HG02763 (cell line): ENCODE results near the gene SRSF7.
"Not testable (repeated sequence)": the region's sequence is repeated elsewhere in the genome, so short reads cannot be mapped to it uniquely, and the experiment has no call there.

ENCODE experiments used
- ATAC-seq: cut with Tn5 transposase; IDR thresholded peaks from one replicate; pipeline ENCODE4 v1.9.1; 2021; ENCODE audit warnings: mild to moderate bottlenecking, moderate library complexity; ENCODE audit not compliant: unreplicated experiment

SRSF7 gene

DNA sequence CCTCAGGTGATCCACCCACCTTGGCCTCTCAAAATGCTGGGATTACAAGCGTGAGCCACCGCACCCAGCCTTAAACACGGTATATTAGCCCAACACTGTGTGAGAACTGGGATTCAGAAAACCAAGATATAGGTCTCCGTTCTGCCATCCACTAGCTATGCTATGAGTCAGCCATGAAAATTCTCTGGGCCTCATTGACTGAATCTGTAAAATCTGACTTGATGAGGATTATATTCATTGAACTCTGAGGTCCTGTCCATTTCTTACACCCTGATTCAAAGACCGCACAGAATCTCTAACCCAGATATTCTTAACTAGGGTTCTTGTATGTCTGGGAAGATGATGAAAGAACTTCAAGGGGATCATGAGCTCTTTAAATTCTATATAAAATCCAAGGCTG lies 47.8 kb downstream of the SRSF7 start:
- ATAC-seq: not testable (repeated sequence)

DNA sequence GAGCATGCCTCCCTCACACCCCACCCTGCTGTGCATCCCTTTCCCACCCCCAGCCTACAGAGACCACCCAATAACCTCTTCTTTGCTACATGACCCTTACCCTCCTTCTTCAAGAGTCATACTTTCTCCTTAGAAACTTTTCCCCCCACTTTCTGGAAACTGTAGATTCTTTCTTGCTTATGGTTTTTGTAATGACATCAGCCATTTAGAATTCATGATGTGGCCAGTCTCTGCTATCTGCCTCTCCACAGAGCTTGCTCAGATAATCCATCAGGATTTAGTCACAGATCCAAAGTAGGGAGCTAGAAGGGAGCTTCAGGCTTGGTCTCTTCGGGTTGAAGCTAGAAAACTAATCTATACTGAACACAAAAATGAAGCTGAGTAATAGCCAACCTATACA lies 48.7 kb downstream of the SRSF7 start:
- ATAC-seq: no peak

DNA sequence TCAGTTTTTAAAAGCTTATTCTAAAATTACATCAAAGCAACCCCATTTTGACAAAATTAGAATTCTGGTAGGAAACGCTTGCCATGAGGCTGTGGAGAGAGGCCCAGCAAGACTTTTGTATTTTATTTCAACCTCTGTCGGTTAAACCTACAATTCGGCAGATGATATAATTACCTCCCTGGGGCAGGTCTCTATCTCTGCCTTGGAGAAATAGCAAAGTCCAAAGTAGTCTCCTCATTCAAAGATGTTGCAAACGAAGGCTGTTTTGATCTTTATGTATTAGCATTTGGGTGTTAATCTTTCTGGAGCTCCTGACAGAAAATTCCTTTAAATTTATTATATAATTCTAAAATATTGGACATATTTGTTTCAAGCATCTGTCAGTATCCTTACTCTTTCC lies 49.6 kb downstream of the SRSF7 start:
- no peak for ATAC-seq

DNA sequence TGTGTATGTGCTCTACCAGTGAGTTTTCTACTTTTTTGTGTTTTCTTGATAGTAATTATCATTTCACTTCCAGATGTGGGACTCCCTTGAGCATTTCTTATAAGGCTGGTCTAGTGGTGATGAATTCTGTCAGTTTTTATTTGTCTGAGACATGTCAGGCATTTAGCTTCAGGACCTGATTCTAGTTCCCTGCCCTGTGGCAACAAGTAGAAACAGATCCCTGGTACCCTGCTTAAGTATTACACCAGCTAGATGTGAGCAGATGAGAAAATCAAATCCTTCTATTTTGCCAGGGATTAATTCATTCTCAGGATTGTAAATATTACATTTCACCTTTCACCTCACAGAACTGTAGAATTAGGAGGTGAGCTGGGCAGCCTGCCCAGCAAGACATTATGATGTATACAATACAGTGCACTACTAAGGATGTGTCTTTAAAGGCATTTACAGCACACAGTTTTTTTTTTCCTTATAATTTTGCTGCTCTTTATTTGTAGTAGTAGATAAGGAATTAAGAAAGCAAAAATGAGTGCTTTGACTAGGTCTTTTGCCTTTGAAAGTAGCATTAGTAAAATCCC lies 50.2 kb downstream of the SRSF7 start:
- no peak for ATAC-seq

DNA sequence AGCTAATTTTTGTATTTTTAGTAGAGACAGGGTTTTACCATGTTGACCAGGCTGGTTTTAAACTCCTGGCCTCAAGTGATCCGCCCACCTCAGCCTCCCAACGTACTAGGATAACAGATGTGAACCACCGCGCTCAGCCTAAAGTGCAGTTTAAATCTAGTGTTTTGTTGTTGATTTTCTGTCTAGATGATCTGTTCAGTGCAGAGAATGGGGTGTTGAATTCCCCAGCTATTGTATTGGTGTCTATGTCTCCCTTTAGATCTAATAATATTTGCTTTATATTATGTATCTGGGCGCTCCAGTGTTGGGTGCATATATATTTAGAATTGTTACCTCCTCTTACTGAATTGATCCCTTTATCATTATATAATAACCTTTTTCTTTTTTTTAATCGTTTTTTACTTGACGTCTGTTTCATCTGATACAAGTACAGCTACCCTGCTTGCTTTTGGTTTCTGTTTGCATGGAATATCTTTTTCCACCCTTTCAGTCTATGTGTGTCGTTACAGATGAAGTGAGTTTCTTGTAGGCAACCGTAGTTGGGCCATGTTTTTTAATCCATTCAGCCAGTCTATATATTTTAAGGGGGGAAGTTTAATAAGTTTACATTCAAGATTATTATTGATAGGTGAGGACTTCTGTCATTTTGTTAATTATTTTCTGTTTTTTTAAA lies 50.9 kb downstream of the SRSF7 start:
- ATAC-seq: no peak

DNA sequence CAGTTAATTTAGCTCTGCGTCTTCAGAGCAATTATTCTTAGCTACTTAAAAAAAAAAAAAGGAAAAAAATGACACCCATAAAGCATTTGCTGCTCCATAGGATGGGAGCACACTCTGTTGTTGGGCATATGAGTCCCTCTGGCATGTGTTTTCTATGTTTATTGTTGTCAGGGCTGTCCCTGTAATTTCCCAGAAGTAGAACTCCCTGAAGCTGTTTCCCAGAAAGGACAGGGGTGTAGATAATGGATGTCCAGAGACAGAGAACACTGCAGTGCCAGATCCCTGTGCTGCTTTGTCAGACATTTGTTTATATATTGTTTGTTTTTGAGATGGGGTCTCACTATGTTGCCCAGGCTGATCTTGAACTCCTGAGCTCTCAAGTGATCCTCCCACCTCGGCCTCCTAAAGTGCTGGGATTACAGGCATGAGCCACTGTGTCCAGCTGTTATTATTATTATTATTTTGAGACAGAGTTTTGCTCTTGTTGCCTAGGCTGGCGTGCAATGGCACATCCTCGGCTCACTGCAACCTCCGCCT lies 52.6 kb downstream of the SRSF7 start:
- ATAC-seq: no peak

DNA sequence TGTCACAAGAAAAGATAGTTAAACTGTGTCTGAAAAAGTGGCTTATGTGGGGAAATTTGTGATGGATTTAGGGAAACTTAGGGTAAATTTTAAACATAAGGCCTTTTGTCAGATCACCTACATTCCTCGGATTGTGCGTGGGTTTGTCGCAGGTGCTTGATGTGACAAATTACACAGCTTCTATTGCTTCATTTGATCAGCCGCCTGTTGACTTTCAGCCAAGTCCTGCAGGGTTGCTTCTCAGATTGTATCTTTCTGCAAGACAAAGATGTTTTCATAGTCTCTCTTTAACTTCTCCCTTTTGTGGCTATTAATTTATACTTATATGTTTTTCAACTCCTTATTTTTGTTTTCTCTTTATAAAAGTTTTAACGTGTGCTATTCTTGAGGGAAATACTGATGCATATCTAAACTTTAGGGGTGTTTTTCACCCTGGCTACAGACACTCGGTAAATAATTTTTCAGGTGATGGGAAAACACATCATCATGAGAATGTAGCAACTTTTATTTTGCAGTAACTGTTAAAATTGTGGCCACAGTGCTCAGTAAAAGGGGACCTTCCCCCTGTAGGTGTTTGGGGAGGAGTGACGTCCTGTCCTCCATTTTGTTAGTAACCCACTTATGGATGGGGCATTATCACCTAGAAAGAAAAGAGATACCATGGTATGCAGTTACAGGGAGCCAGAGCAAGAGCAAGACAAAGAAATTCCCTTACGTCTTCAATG lies 53.9 kb downstream of the SRSF7 start:
- ATAC-seq: no peak
